HL-60/S4 treated with retinoic acid at 250 ng/mL for 4 days and 3 days (cell line): ENCODE results near the gene CCDC134.

Experiments used
- in situ Hi-C: fragments of 300-500 bp; cut with MboI; formaldehyde crosslinking; loops from 2 replicates; pipeline ENCODE4 v1.7.0; 2022; ENCODE audit warnings: low sequenced_read_pairs

The CCDC134 gene

GRCh38 chr22:41782751-41783150 lies 17.7 kb upstream of the CCDC134 start:
- in situ Hi-C loops = no loop called here

GRCh38 chr22:41787331-41787730 lies 13.1 kb upstream of the CCDC134 start:
- in situ Hi-C loops = no loop called here

DNA sequence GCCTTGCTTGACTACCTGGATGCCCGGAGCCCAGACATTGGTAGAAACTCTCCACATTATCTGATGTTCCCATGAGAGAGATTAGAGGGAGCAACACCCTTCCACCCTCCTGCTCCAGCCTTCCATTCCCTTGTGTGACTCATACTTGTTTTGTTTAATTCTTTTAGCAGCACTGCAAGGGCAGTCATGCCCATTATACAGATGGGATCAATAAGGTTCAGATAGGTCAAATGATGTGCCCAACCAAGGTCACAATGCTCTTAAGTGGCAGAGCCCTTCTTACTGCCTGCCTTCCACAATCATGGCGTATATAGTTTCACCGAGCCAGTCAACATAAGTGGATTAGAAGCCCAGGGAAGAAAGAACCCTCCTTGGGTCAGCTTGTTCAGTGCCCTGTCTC lies 6.6 kb upstream of the CCDC134 start:
- in situ Hi-C loops = no loop called here

GRCh38 chr22:41798736-41799135 lies 1.7 kb upstream of the CCDC134 start:
- in situ Hi-C loops = no loop called here

- in situ Hi-C loops = no loop called here
Observed at GRCh38 chr22:41799486-41800347, 762 bp upstream of the CCDC134 start.

DNA sequence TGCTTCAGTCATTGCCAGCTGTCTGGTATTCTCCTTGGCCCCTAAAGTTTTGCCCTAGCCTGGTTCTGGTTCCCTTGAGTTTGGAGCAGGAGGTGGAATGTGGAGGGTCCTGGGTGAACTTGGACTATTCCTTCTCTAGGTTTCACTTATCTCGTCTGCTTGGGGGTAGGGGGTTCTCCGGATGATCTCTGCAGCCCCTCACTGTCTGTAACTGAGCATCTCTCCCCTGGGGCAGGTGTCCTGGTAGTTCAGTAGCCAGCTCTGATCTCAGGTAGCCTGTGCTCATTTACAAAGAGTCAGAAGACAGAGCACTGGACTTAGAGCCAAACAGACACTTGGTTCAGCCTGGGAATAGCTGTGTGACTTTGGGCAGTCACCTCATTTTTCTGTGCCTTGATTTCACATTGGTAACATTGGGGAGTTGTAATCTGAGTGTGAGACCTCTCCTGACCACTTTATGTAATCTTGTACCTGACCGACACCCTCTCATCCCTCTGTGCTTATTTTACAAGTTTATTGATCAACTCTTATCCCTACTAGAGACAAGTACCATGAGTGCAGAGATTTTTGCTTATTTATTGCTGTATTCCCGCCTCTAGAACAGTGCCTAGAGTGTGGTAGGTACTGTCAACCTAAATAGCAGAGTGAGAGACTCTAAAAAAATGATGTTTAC lies 804 bp downstream of the CCDC134 start:
- in situ Hi-C loops = no loop called here

- in situ Hi-C loops = no loop called here
Observed at GRCh38 chr22:41801886-41802285, 1.4 kb downstream of the CCDC134 start.

DNA sequence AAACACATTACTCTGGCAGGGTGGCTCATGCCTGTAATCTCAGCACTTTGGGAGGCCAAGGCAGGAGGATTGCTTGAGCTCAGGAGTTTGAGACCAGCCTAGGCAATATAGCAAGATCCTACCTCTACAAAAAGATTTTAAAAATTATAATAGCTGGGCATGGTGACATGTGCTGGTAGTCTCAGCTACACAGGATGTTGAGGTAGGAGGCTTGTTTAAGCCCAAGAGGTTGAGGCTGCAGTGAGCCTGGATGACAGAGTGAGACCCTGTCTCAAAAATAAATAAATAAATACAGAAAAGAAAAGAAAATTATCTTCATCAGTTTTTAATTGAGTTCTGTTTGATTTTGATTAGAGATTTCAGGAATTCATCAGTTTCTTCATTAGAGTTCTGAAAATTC lies 5.2 kb downstream of the CCDC134 start:
- in situ Hi-C loops = no loop called here

GRCh38 chr22:41808400-41808799 lies 7.9 kb downstream of the CCDC134 start:
- in situ Hi-C loops = no loop called here

DNA sequence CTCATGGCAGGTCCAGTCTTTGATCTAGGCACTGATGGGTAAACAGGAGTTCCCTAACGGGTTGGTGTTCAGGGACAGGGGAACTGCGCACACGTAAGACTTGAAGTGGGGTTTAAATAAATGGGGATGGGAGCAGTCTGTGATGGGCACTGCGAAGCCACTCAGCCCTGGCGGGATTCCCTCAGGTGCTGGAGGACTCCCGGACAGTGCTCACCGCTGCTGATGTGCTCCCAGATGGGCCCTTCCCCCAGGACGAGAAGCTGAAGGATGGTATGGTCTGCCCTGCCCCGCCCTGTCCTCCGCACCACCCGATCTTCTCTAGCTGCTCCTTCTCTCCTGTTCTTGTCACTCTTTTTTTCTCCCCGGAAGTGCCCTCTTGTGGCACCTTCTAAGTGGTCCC lies 9.5 kb downstream of the CCDC134 start:
- in situ Hi-C loops = no loop called here

DNA sequence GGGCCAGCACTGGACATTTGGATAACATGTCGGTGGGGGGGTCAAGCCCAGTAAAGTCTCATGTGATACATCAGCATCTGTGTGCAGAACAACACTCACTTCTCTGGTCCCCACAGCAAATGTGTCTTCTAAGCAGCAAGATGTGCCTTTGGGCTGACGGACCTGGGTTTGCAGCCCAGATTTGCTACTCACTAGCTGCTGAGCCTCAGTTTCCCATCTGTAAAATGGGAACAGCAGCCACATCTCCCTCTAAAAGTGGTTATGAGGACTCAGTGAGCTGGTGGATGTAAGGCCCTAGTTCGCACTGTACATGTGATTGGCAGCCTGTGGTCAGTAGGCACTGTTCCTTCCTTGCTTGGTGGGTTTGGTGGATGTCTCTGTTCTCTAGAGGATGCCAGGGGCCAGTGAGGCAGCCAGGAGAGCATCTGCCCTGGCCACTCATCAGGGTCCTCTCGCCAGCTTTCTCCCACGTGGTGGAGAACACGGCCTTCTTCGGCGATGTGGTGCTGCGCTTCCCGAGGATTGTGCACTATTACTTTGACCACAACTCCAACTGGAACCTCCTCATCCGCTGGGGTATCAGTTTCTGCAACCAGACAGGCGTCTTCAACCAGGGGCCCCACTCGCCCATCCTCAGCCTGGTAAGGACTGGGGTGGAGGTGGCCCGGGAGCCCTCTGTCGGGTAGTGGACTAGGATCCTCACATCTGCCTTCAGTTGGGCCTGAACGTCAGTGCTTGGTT lies 12.5 kb downstream of the CCDC134 start:
- in situ Hi-C loops = no loop called here

DNA sequence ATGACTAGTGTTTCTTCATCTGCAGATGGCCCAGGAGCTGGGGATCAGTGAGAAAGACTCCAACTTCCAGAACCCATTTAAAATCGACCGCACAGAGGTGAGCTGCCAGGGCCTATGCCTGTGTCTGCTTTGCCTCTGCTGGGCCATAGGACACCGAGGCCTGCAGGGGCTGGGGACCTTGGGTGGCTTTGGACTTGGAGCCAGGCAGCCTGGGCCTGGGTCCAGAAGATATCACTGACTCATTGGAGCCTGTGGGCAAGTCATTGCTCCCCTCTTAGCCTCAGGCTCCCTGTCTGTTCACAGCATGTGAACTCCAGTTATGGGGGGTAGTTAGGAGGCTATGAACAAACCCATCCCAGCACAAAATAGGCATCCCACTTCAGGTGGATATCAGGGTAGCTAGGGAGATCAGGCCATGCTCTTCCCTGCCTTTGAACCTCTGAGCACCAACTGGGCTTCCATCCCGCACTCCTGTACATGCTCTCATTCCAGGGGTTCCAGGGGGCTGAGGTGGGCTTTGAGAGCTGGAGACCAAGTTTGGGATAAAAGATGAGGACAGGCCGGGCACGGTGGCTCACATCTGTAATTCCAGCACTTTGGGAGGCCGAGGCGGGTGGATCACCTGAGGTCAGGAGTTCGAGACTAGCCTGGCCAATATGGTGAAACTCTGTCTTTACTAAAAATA lies 13.4 kb downstream of the CCDC134 start:
- in situ Hi-C loops = no loop called here

DNA sequence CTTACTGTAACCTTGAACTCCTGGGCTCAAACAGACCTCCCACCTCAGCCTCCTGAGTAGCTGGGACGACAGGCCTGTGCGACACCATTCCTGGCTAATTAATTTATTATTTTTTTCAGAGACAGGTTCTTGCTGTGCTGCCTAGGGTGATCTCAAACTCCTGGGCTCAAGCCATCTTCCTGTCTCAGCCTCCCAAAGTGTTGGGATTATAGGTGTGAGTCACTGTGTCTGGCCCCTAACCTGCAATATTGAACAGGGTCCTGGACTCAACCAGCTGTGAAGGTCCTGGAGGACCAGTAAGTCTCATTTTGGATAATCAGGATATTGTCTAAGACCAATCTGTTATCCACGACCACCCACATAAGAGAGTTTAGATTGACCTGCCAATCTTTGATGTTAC lies 15.2 kb downstream of the CCDC134 start:
- in situ Hi-C loops = no loop called here

GRCh38 chr22:41816241-41816640 lies 15.8 kb downstream of the CCDC134 start:
- in situ Hi-C loops = no loop called here

GRCh38 chr22:41816871-41817270 lies 16.4 kb downstream of the CCDC134 start:
- in situ Hi-C loops = no loop called here

GRCh38 chr22:41818011-41818410 lies 17.5 kb downstream of the CCDC134 start:
- in situ Hi-C loops = no loop called here

GRCh38 chr22:41818596-41818995 lies 18.1 kb downstream of the CCDC134 start:
- in situ Hi-C loops = no loop called here

DNA sequence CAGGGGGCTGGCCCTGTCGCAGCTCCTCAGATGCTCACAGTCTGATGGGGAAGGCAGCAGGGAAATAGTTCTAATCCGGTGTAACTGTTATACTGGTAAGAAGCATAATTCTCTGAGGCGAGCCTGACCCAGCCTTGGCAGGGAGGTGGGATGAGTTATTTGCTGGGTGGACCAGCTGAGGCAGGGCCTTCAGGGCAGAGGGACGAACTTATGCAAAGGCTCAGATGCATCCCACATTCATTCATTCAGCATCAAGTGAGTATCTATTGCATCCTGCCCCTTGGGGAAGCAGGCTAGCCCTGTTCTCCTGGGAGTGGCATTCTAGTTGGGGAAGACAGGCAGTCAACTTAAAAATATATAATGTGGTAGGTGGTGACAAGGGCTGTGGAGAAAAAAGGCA lies 18.8 kb downstream of the CCDC134 start:
- in situ Hi-C loops = no loop called here

GRCh38 chr22:41820447-41820846 lies 20.0 kb downstream of the CCDC134 start:
- in situ Hi-C loops = no loop called here

GRCh38 chr22:41821471-41822316 lies 21.2 kb downstream of the CCDC134 start:
- in situ Hi-C loops = no loop called here
